Mesenteric fat pad (tissue), 1 donor: ENCODE data around the gene ALOX5. TPM values are rescaled to one million over a fixed set of nuclear protein-coding genes. Genes with fewer than 3 reads are reported as not detected.

Experiments
- DNase-seq: peaks from one replicate; pipeline ENCODE4 v3.0.0-alpha.2; 2020; ENCODE audit warnings: low spot score
- total RNA-seq: library from RNA; stranded (reverse); fragmentation: NEBNext Ultra II Directional; extraction: Animal tissue kit (Norgen Biotek cat#: 25700); gene quantifications from one replicate; pipeline ENCODE4 v1.2.1, GENCODE V29; 2021
- donor health status: DM: yes; HTN: yes; CAD: no.

The ALOX5 gene
- total RNA-seq, 1 donor from 2014 or later, result 36.8 TPM

DNA sequence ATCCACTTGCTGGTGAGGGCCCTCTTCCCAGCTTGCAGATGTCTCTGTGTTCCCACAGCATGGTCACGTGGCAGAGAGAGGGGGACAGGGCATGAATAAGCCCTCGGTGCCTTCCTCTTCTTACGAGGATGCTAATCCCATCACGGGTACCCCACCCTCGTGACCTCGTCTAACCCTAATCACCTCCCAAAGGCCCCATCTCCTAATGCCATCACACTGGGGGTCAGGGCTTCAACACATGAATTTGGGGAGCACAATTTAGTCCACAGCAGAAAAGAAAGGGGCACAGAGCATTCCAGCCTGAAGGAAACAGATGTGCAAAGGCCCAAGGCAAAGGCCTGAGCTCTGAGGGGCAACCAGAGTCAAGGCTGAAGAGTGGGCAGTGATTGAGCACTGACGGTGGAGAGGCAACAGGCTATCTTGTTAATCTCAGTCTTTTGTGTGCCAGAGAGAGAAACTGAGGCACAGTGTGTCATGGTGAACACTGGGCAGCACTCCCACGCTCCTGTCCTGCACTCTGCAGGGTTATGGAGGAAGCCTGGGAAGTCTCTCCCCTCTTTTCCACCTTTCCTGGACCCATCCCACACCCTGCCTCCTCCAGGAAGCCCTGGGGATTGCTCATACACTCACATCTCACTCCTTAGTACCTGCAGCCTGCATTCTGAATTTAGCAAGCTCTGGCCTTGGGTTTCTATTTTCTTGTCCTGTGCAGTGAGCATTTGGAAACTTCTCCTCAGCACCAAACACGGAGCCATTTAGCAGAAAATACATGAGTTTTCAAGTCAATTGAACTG lies 49.0 kb downstream of the ALOX5 start:
- no peak for DNase-seq

DNA sequence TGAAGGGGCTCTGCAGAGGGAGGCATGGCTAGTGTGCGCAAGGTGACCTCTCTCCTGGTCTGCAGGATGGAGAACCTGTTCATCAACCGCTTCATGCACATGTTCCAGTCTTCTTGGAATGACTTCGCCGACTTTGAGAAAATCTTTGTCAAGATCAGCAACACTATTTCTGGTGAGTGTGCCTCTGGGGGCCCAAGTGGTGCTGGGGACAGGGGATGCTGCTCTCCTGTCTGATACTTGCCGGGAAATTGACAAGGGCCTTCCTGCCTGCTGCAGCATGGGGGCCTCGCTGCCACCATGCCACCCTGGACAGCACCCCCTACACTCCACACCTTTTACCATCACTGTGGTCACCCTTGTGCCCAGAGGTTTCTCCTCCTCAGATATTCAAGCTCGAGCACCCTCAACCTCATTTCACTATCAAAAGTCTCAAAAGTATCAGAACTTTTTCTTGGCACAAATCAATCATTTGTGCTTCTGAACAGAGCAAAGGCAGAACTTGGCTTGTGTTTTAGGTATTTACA lies 50.0 kb downstream of the ALOX5 start:
- DNase-seq, result no peak

- no peak for DNase-seq
Measured at GRCh38 chr10:45424668-45425404, 50.8 kb downstream of the ALOX5 start.

DNA sequence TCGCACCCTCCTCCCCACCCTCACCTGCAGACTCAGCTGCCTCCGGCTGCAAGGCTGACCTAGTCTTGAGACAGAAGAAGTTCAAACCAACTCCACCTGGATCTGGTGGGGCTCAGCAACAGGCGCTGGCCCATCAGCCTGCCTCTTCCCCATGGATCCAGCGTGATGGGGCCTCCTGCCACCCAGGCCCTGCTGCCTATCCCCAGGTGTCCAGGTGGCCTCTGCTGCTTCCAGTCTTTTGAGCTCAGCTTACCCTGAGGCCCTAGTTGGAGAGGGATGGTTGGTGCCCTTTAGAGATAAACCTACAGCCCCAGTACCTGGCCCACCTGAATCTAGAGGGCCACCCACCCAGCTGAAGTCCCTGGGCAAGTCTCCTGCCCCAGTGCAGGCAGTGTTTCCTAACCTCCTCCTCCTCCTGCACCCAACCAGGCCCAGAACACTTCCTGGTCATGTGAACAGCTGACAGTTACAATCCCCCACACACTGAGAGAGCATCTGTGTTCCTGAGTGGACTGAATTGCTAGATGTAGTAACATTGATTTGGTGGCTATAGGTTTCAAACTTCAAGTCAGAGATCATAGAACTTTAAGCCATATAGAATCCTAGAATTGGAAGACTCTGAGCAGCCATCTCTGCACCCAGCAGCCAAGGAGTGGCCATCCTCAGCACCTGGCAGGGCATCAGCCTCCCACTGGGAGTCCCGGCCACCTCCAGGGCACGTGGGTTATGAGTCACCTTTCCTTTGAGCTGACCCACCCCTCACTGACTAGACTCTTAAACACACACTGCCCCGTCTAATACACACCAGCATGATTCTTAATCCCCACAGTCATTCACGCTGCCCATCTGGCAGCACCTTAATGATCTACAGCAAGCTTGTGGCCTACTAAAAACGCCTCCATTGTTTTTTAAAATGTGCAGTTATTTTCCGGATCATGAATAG lies 51.9 kb downstream of the ALOX5 start:
- DNase-seq, result no peak

GRCh38 chr10:45427262-45427969 lies 53.4 kb downstream of the ALOX5 start:
- DNase-seq, result peak; percentile 78

GRCh38 chr10:45427970-45428366 lies 54.0 kb downstream of the ALOX5 start:
- DNase-seq, result no peak

DNA sequence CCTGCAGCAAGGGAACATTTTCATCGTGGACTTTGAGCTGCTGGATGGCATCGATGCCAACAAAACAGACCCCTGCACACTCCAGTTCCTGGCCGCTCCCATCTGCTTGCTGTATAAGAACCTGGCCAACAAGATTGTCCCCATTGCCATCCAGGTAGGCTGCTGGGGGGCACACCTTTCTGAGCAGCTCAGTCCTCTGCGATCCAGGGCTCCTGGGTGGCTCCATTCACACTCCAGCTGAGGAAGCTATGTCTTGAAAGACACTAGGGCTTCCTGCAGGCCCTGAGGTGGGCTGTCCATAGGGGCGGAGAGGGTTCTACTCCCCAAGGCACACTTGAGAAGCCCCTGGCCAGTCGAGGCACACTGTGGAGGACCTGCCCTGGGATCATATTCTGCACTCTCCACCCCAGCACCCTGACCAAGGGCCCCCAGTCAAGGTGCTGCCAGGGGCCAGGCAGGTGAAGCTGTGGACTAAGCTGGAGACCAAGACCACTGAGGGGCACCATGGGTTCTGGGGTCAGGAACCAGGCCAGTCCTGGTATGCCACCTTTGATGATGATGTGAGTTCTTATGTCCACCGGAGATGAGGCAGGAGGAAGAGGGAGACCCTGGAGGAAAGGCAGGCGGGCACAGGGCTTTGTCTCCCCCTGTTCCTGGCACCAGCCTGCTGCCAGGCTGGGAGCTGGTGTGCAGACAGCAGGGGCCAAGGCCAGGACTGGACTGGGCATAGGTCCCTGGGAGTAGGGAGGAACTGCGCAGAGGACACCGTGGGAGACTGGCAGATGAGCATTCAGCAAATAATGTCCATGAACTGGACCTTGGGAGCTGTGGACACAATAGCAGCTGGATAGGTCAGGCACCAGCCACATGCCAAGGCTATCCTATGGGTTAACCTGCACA lies 54.8 kb downstream of the ALOX5 start:
- DNase-seq, result no peak

GRCh38 chr10:45429790-45430189 lies 55.8 kb downstream of the ALOX5 start:
- DNase-seq, result no peak

DNA sequence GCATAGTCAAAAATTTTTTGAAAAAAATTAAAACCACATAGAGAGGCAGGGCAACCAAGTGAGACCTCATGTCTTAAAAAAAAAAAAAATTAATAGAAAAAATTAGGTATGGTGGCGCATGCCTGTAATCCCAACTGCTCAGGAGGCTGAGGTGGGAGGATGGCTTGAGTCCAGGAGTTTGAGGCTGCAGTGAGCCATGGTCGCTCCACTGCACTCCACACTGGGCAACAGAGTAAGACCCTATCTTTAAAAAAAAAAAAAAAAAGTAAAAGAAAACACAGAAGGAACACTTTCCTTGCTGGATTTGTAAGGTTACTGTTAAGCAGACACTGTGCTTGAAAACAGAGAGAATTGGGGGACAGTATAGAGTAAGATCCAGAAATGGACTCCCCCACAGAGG lies 58.1 kb downstream of the ALOX5 start:
- DNase-seq, result no peak

- peak; percentile 55 for DNase-seq
Measured at GRCh38 chr10:45432700-45433472, 58.9 kb downstream of the ALOX5 start.

DNA sequence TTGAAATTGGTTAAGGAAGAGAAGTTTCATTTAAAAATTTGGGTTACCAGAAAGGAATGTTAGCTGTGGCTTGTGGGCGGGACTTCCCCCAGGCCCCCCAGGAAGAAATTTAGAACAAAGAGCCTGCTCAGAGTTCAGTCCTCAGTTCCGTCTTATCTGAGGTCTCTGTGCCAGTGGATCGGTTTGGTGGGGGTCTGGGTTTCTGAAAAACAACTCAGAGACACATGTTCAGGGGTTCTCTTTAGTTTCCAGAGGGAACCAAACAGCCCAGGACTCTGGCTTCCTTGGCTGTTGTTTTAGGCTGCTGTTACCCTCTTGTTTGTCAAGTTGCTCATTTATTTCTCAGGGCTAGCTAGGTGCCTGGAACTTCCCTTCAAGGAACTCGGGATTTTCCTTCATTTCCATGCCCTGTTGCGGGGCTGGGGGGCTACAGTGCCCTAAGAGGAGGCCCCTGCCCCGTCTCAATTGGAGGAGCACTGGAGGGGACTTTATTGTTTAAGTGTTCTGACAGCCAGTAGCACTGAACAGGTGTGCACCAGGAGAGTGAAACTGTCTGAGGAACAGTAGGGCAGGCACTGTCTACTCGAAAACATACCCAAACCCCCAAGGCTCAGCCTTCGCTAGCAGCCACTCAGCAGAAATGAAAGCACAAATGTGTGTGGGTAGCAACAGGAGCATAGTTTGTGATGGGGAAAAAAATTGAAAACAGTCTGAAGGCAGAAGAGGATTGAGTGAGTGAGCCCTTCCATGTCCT lies 59.9 kb downstream of the ALOX5 start:
- no peak for DNase-seq

GRCh38 chr10:45437587-45438465 lies 63.8 kb downstream of the ALOX5 start:
- no peak for DNase-seq

- DNase-seq, result no peak
Measured at GRCh38 chr10:45438466-45439090, 64.6 kb downstream of the ALOX5 start.

DNA sequence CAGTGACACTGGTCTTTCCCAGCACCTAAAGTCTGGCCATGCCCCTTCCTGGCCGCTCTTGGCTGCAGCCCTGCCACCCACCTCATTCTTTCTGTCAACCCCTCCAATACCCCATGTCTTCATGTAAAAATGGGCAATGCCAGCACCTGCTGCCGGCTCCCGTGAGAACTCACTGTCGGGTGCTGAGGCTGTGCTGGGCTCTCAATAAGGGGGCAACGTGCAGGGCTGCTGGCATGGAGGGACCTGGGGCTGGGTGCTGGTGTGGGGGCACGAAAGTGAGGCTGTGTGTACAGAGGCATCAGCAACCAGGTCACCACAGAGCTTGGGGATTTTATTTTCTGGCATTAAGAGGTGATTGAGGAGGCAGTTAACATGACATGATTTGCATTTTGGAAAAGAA lies 65.3 kb downstream of the ALOX5 start:
- DNase-seq, result peak; percentile 60

GRCh38 chr10:45439873-45440272 lies 65.9 kb downstream of the ALOX5 start:
- peak; percentile 76 for DNase-seq

- peak; percentile 82 for DNase-seq
Measured at GRCh38 chr10:45440511-45441062, 66.6 kb downstream of the ALOX5 start.
